Liver (tissue), 3 donors: ENCODE measurements around the gene EVC2.

Source experiments
- REST ChIP-seq: IDR thresholded peaks from 2 replicates; pipeline ENCODE4 v1.6.1; 2016; ENCODE audit warnings: antibody characterized with exemption, mild to moderate bottlenecking
- RXRA ChIP-seq, 2 donors: IDR thresholded peaks; 2 replicates each; pipeline ENCODE4 v1.6.1; 2017 to 2018; ENCODE audit warnings: antibody characterized with exemption in 2 of 2, mild to moderate bottlenecking in 1 of 2
- TF ChIP-seq, protein P1 (sequence below): fragments of 150-350 bp; IDR thresholded peaks from 2 replicates; pipeline ENCODE4 v1.5.1; 2017; ENCODE audit warnings: improper control_type of control experiment, low read depth, low read length; ENCODE audit not compliant: missing input control
- TF ChIP-seq, protein P2 (sequence below): IDR thresholded peaks from 2 replicates; pipeline ENCODE4 v1.6.1; 2016; ENCODE audit warnings: antibody characterized with exemption
- donor health status: healthy.
- donor health status: healthy.

DNA sequence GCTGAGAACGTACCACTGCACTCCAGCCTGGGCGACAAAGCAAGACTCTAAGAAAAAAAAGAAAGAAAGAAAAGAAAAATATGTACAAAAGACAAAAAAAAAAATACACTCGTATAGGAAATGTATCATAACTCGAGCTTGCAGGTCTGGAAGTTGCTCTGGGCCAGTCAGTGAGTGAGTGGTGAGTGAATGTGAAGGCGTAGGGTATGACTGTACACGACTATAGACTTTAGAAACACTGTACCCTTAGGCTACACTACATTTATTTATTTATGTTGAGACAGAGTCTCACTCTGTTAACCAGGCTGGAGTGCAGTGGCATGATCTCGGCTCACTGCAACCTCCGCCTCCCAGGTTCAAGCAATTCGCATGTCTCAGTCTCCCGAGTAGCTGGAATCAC, 29.4 kb downstream of the EVC2 start:
- TF ChIP-seq REST (no peak), RXRA (IDR thresholded peaks at IDR 0.05) (no peak)
- TF ChIP-seq, protein P1, sequence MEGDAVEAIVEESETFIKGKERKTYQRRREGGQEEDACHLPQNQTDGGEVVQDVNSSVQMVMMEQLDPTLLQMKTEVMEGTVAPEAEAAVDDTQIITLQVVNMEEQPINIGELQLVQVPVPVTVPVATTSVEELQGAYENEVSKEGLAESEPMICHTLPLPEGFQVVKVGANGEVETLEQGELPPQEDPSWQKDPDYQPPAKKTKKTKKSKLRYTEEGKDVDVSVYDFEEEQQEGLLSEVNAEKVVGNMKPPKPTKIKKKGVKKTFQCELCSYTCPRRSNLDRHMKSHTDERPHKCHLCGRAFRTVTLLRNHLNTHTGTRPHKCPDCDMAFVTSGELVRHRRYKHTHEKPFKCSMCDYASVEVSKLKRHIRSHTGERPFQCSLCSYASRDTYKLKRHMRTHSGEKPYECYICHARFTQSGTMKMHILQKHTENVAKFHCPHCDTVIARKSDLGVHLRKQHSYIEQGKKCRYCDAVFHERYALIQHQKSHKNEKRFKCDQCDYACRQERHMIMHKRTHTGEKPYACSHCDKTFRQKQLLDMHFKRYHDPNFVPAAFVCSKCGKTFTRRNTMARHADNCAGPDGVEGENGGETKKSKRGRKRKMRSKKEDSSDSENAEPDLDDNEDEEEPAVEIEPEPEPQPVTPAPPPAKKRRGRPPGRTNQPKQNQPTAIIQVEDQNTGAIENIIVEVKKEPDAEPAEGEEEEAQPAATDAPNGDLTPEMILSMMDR: no peak
- TF ChIP-seq, protein P2, sequence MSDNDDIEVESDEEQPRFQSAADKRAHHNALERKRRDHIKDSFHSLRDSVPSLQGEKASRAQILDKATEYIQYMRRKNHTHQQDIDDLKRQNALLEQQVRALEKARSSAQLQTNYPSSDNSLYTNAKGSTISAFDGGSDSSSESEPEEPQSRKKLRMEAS: no peak
